GM18502 (cell line): ENCODE data around the gene SPATA33.
A peak's percentile ranks its signal among the peaks of the same experiment; 100 is the strongest.

Experiments used
- ATAC-seq: cut with Tn5 transposase; IDR thresholded peaks from one replicate; pipeline ENCODE4 v1.9.1; 2021; ENCODE audit warnings: mild to moderate bottlenecking; ENCODE audit not compliant: unreplicated experiment, poor library complexity

Gene SPATA33

DNA sequence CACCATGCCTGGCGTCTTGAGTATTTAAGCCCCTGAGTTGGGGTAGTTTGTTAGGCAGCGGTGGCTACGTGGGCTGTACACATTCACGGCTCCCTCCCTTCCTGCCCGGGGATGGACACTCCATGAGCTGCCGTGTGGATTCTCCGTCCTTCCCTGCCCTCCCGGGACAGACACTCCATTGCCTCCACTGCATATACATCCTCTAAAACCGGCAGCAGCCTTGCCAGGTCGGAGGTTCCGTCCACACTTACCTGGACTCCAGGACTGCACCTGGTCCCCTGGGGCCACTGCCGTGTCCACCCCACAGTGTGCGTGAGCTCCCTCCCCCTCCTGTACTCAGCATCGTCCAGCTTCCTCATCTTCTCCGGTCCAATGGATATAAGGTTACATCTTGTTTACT is 47.4 kb downstream of the SPATA33 start:
- ATAC-seq: no peak

GRCh38 chr16:89706518-89707260 is 49.1 kb downstream of the SPATA33 start:
- no peak for ATAC-seq

DNA sequence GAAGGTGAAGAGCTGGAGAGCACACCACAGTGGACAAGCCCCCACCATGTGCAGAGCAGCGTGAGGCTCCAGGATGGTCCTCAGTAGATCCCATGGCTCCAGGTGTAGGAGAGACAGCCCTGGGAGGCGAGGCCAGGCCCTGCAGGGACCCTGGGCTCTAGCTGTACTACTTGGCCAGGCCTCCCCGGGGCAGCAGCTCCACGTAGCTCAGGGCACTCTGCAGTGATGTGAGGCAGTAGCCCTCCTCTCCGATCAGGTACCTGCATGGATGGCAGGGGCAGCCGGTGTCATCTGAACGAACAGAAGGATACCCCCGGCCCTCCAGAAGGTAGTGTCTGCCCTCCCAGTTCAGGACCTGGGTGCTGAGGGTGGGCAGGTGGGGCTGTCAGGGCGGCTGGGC is 50.1 kb downstream of the SPATA33 start:
- ATAC-seq: no peak

DNA sequence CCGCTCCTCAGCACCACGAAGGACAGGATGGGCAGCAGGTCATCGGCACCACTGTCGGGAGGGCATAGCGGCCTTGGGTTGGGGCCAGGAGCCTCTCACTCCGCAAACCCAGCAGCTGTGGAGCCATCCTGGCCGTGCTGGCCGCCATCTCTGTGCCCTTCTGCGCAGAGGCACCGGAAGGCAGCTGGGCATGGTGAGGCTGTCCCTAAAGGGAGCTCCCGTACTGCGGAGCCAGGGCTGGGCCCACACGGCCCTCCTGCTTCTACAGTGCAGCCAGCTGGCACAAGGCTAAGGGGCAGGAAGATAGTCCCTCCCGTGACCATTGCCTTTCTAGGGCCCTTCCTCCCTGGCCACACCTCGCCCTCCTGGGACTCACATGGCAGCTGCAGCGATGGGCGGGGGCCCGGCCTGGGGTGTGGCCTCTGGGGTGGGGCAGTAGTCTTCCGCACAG is 50.9 kb downstream of the SPATA33 start:
- ATAC-seq: no peak

DNA sequence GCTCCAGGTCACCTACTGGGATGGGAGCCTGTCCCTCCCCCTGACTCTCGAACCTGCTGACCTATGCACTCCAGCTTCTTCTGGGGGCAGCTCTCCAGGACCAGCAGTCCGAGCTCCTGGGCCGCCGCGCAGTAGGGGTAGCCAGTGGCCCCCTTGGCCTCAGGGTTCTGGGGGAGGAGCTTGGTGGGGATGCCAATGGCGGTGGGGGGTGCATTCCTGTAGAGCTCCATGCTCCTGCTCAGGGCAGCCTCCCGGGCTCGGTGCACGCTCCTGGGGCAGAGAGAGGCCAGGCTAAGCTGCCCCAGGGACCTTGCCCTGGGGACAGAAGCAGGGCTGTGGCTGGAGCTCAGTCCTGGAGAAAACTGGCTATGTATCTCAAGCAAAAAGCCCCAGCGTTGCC is 51.5 kb downstream of the SPATA33 start:
- ATAC-seq: no peak

DNA sequence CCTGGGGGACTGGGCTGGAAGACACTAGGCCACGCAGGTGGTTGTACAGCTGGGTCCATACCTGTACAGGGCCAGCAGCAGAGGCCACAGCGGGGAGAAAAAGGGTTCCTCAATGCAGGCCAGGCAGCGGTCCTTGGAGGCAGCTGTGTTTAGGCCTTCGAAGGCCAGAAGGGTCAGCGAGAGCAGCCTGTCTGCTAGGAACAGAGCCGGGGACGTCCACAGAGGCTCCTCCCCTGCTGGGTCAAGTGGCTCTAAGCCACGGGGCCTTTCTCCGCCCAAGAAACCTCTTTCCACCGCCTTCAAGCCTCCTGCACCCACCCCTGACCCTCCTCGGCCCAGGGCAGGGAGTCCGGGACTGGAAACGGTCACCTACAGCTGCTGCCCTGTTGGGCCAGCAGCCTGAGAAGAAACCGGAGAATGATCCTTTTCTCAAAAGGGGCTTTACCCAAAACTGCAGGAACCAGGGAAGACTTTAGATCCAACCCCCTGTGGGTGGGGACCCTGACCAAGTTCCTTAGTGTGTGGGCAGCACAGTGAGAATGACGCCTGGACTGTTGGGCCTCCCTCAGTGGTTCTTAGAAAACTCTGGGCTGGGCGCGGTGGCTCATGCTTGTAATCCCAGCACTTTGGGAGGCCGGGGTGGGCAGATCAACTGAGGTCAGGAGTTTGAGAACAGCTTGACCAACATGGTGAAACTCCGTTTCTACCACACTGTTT is 52.2 kb downstream of the SPATA33 start:
- no peak for ATAC-seq

DNA sequence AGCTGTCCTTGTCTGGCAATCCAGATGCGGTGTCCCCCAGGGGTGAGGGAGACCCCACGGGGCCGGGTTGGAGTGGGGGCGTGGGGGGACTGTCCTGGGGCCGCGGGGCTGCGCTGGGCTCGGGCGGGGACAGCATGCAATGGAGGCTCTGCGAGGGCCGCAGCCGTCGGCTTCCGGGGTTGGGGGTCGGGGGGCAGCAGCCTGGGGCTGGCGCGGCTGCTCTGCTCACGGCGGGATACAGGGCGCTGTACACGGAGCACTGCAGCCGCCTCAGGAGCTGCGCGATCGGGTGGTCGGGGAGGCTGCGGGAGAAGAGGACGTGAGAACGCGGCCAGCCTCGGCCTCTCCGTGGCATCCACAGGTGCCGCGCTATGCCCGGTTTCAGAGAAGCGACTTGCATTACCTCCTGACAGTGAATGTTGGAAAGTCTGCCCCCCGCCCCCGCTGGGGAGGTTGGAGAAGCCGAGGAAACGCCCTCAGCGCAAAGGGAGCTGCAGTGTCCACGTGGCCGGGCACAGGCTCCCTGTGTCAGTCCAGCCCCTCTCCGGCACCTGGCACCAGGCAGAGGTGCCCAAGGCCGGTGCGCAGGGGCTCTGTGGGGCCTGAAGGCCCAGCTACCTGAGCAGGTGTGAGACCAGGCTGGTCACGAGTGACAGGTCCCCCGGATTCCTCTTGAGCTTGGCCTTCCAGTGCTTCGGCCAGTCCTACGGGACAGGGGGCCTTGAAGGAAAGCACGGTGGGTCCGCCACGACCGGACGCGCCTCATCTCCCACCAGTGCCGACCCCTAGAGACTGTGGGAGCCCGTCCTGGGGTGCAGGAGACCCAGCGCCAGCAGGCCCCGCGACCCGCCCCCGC is 53.3 kb downstream of the SPATA33 start:
- ATAC-seq: no peak

- ATAC-seq: peak; percentile 67
Observed at GRCh38 chr16:89711601-89712273, 54.1 kb downstream of the SPATA33 start.

DNA sequence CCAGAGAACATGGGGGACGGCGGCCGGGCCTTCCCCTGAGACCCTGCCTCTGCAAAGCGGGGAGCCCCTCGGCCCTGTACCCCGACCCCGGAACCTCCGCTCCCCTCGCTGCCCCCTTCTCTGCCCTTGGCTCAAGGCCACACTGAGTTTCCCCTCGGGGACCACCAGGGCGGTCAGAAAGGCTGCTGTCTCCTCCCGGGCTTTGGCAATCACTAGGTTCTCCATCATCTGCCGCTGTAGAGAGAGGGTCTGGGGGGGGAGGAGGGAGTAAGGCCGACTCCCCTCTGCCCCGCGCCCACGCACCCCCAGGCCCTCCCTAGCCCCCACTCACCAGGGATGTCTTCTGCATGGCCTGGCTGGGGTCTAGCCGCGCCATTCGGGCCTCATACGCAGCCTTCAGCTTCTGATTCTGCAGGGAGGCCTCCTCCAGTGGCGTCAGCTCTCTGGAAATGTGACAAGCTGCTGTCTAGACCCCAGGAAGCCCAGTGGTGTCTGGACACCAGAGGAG is 54.7 kb downstream of the SPATA33 start:
- ATAC-seq: peak; percentile 18

DNA sequence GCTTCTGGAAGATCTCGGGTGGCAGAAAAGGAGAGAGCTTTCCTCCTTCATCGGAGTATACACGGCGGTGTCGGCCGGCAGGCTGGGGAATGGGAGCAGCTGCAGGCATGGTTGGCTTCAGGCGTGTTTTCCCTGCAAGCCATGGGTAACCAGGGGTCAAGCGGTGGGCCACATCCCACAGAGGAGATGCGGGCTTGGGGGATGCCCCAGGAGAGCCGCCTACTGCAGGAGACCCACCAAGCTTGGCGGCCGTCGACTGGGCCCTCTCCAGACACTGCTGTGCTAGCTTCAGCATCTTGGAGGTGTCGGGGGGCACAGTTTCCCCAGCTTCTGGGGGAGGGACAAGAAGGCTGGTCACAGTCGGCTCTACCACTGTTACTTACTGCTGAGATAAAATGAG is 58.9 kb downstream of the SPATA33 start:
- no peak for ATAC-seq

- no peak for ATAC-seq
Observed at GRCh38 chr16:89716916-89717687, 59.5 kb downstream of the SPATA33 start.

DNA sequence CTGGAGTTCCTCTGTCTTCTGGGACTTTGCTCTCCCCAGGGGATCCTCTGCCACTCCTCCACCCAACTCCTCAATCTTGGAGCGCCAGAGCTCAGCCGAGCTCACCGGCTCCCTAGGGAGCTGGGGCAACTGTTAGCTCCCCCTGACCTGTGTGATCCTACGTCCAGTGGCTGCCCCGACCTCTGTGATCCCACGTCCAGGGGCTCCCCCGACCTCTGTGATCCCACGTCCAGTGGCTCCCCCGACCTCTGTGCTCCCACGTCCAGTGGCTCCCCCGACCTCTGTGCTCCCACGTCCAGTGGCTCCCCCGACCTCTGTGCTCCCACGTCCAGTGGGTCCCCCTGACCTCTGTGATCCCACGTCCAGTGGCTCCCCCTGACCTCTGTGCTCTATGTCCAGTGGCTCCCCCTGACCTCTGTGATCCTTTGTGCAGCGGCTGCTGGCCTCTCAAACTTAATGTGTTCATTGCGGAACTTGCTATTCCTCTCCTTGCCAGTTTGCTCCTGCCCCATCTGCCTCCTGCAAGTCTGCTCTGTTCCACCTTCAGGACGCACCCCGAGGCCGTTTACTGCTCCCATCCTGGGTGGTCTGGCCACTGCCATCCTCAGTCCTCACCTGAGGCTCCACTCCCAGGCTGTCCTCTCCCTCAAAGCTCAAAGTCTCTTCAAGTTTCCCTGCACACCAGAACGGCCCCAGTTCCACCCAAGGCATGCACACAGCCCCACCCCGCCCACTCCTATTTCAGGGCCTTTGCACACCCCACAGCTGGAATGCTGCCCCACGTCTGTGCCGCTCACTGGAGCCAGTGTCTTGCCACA is 60.3 kb downstream of the SPATA33 start:
- ATAC-seq: no peak
